Hypothalamus (tissue), 51 donors: ENCODE results near the gene ATAD3B.
"Not testable (repeated sequence)": the region's sequence is repeated elsewhere in the genome, so short reads cannot be mapped to it uniquely, and the experiment has no call there.

Source experiments
- DNase-seq, 51 donors: peaks; one replicate each; lab custom pipeline; 2025; lab: John Stamatoyannopoulos, UW

The ATAD3B gene

GRCh38 chr1:1446631-1447030, 24.9 kb upstream of the ATAD3B start:
- not testable (repeated sequence) for DNase-seq

- no peak for DNase-seq
Measured at GRCh38 chr1:1449099-1449739, 22.3 kb upstream of the ATAD3B start, which contains the start of gene ATAD3C. TSS of gene ATAD3C (plus strand) at chr1:1449689. CDS start at chr1:1450684, 995 bp downstream.

- not testable (repeated sequence) for DNase-seq
Measured at GRCh38 chr1:1450616-1451015, 20.9 kb upstream of the ATAD3B start.

- no peak for DNase-seq
Measured at GRCh38 chr1:1451696-1452364, 19.7 kb upstream of the ATAD3B start.

GRCh38 chr1:1452365-1452739, 19.2 kb upstream of the ATAD3B start:
- not testable (repeated sequence) for DNase-seq

- DNase-seq, result no peak
Measured at GRCh38 chr1:1452882-1453281, 18.7 kb upstream of the ATAD3B start.

GRCh38 chr1:1454286-1455056, 17.1 kb upstream of the ATAD3B start:
- DNase-seq, result not testable (repeated sequence)

- no peak for DNase-seq
Measured at GRCh38 chr1:1455366-1455884, 16.1 kb upstream of the ATAD3B start.

- DNase-seq, result not testable (repeated sequence)
Measured at GRCh38 chr1:1455934-1456333, 15.6 kb upstream of the ATAD3B start.

- not testable (repeated sequence) for DNase-seq
Measured at GRCh38 chr1:1456683-1457255, 14.8 kb upstream of the ATAD3B start.

GRCh38 chr1:1459156-1459555, 12.4 kb upstream of the ATAD3B start:
- not testable (repeated sequence) for DNase-seq

- not testable (repeated sequence) for DNase-seq
Measured at GRCh38 chr1:1459711-1460110, 11.9 kb upstream of the ATAD3B start.

- no peak for DNase-seq
Measured at GRCh38 chr1:1460540-1461130, 10.9 kb upstream of the ATAD3B start.

- no peak for DNase-seq
Measured at GRCh38 chr1:1461721-1462317, 9.7 kb upstream of the ATAD3B start.

GRCh38 chr1:1462318-1462966, 9.1 kb upstream of the ATAD3B start:
- no peak for DNase-seq

GRCh38 chr1:1463312-1463711, 8.3 kb upstream of the ATAD3B start:
- DNase-seq, result no peak

- not testable (repeated sequence) for DNase-seq
Measured at GRCh38 chr1:1468196-1468985, 3.2 kb upstream of the ATAD3B start.

- DNase-seq, result peak in 1 of 51 donors; percentile 3
Measured at GRCh38 chr1:1470626-1471388, 758 bp upstream of the ATAD3B start.
